ENCODE results near the gene TTLL10.

GRCh38 chr1:1223891-1224290 is 50.2 kb downstream of the TTLL10 start:
- no peak for TF ChIP-seq GATA3 (IDR thresholded peaks at IDR 0.05; ENCODE audit: low read depth, low read length)
- TF ChIP-seq GATA2 (IDR thresholded peaks at IDR 0.05; ENCODE audit: low read depth, low read length): no peak

Measured in SH-SY5Y (cell line).